ENCODE results near the gene GMCL2. TPM values are rescaled to one million over a fixed set of nuclear protein-coding genes. Genes with fewer than 3 reads are reported as not detected.

The GMCL2 gene
- total and polyA plus RNA-seq, 2 donors from 2014 or later: not detected

DNA sequence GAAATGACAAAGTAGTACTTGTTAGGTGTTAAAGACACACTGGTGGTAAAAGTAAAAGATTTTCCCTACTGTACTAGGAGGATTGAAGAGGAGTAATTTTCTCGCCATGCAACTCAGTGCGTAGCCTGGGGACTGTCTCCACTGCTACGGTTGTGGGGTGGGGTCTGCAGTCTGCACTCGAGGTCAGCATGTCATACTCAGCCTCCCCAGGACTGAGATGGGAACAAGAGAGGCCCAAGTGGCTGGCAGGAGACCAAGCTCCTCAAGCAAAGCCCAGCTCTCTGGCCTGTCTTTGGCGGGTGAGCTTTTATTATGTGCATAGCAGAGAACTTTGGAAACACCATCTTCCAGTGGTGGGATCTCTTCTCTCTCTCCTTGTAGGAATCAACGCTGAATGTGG lies 43.9 kb downstream of the GMCL2 start:
- H3K36me3 ChIP-seq (ENCODE audit: control insufficient read depth in 2 of 3, insufficient read depth in 3 of 3, low read length in 3 of 3): peaks cover 9 to 52% (median 27%) of the 10 kb centered on the region in 3 donors
- DNase-seq (no peak), FAIRE-seq (no peak)
- intact Hi-C loops (cut with DNase I): no loop called here
- no peaks in the 10 kb centered on the region for H3K4me1 ChIP-seq (ENCODE audit: control insufficient read depth in 2 of 3, insufficient read depth in 2 of 3, low read depth in 1 of 3, low read length in 3 of 3)
- no peak overlapping the region for H3K4me3 ChIP-seq (ENCODE audit: low read length in 3 of 3)
- H3K27me3 ChIP-seq (ENCODE audit: control insufficient read depth, insufficient read depth, low read length): no peaks in the 10 kb centered on the region
- TF ChIP-seq, protein P1, sequence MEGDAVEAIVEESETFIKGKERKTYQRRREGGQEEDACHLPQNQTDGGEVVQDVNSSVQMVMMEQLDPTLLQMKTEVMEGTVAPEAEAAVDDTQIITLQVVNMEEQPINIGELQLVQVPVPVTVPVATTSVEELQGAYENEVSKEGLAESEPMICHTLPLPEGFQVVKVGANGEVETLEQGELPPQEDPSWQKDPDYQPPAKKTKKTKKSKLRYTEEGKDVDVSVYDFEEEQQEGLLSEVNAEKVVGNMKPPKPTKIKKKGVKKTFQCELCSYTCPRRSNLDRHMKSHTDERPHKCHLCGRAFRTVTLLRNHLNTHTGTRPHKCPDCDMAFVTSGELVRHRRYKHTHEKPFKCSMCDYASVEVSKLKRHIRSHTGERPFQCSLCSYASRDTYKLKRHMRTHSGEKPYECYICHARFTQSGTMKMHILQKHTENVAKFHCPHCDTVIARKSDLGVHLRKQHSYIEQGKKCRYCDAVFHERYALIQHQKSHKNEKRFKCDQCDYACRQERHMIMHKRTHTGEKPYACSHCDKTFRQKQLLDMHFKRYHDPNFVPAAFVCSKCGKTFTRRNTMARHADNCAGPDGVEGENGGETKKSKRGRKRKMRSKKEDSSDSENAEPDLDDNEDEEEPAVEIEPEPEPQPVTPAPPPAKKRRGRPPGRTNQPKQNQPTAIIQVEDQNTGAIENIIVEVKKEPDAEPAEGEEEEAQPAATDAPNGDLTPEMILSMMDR (IDR thresholded peaks at IDR 0.05; ENCODE audit: borderline replicate concordance, extremely low read depth, insufficient read depth): no peak
- no peaks in the 10 kb centered on the region for H3K9me3 ChIP-seq (ENCODE audit: control insufficient read depth in 2 of 3, insufficient read depth in 1 of 3, low read length in 3 of 3)
- no peak overlapping the region for H3K27ac ChIP-seq (ENCODE audit: low read depth in 2 of 2, low read length in 2 of 2)
- H3K9ac ChIP-seq (ENCODE audit: low read length in 3 of 3): no peak overlapping the region

DNA sequence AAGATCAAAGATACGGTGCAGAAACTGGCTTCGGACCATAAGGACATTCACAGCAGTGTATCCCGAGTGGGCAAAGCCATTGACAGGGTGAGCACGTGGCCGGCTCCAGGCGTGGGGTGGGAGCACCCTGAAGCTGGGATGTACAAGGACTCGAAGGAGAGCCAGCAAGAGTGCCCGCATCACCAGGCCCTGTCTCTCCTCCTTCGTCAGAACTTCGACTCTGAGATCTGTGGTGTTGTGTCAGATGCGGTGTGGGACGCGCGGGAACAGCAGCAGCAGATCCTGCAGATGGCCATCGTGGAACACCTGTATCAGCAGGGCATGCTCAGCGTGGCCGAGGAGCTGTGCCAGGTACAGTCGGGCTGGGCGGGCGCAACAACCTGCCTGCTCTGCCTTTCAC lies 44.5 kb downstream of the GMCL2 start:
- H3K4me1 ChIP-seq (ENCODE audit: control insufficient read depth in 2 of 3, insufficient read depth in 2 of 3, low read depth in 1 of 3, low read length in 3 of 3): no peaks in the 10 kb centered on the region
- FAIRE-seq (no peak), DNase-seq (no peak)
- H3K36me3 ChIP-seq (ENCODE audit: control insufficient read depth in 2 of 3, insufficient read depth in 3 of 3, low read length in 3 of 3): peaks cover 7 to 48% (median 23%) of the 10 kb centered on the region in 3 donors
- H3K27ac ChIP-seq (ENCODE audit: low read depth in 2 of 2, low read length in 2 of 2): no peak overlapping the region
- intact Hi-C loops (cut with DNase I): no loop called here
- TF ChIP-seq, protein P1 (IDR thresholded peaks at IDR 0.05; ENCODE audit: borderline replicate concordance, extremely low read depth, insufficient read depth): no peak
- no peak overlapping the region for H3K4me3 ChIP-seq (ENCODE audit: low read length in 3 of 3)
- no peak overlapping the region for H3K9ac ChIP-seq (ENCODE audit: low read length in 3 of 3)
- H3K9me3 ChIP-seq (ENCODE audit: control insufficient read depth in 2 of 3, insufficient read depth in 1 of 3, low read length in 3 of 3): no peaks in the 10 kb centered on the region
- no peaks in the 10 kb centered on the region for H3K27me3 ChIP-seq (ENCODE audit: control insufficient read depth, insufficient read depth, low read length)

DNA sequence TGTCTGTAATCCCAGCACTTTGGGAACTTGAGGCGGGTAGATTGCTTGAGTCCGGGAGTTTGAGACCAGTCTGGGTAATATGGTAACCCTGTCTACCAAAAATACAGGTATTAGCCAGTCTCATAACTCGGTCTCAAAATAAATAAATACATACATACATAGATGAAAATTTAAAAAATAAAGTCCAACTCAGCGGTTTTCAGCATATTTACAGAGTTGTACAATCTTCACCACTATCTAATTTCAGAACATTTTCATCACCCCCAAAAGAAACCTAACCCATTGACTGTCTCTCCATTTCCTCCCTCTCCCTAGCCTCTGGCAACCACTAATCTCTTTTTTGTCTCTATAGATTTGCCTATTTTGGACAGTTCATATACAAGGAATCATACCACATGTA lies 45.6 kb downstream of the GMCL2 start:
- TF ChIP-seq, protein P1 (IDR thresholded peaks at IDR 0.05; ENCODE audit: borderline replicate concordance, extremely low read depth, insufficient read depth): no peak
- Histone ChIP-seq H3K9me3 (ENCODE audit: control insufficient read depth in 2 of 3, insufficient read depth in 1 of 3, low read length in 3 of 3) (no peaks in the 10 kb centered on the region), H3K27me3 (ENCODE audit: control insufficient read depth, insufficient read depth, low read length) (no peaks in the 10 kb centered on the region), H3K36me3 (ENCODE audit: control insufficient read depth in 2 of 3, insufficient read depth in 3 of 3, low read length in 3 of 3) (peaks cover 2 to 40% (median 15%) of the 10 kb centered on the region in 3 donors), H3K9ac (ENCODE audit: low read length in 3 of 3) (no peak overlapping the region), H3K4me1 (ENCODE audit: control insufficient read depth in 2 of 3, insufficient read depth in 2 of 3, low read depth in 1 of 3, low read length in 3 of 3) (no peaks in the 10 kb centered on the region), H3K27ac (ENCODE audit: low read depth in 2 of 2, low read length in 2 of 2) (no peak overlapping the region), H3K4me3 (ENCODE audit: low read length in 3 of 3) (no peak overlapping the region)
- DNase-seq (no peak), FAIRE-seq (no peak)
- intact Hi-C loops (cut with DNase I): no loop called here

DNA sequence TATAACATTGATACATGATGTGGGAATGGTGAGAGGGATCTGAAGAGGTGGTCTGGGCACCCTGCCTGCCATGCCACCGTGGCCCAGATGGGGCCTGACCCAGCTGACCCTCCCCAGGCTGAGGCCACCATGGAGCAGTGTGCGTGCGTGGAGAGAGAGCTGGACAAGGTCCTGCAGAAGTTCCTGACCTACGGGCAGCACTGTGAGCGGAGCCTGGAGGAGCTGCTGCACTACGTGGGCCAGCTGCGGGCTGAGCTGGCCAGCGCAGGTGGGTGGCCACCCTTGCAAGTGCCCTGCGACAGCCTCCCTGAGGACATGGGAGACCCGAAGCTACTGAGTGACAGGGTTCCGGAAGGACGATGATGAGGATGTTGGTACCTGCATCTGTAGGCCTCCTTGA lies 49.2 kb downstream of the GMCL2 start:
- Histone ChIP-seq H3K36me3 (ENCODE audit: control insufficient read depth in 2 of 3, insufficient read depth in 3 of 3, low read length in 3 of 3) (peaks cover 0 to 27% (median 15%) of the 10 kb centered on the region in 3 donors), H3K27me3 (ENCODE audit: control insufficient read depth, insufficient read depth, low read length) (no peaks in the 10 kb centered on the region), H3K4me1 (ENCODE audit: control insufficient read depth in 2 of 3, insufficient read depth in 2 of 3, low read depth in 1 of 3, low read length in 3 of 3) (no peaks in the 10 kb centered on the region), H3K9ac (ENCODE audit: low read length in 3 of 3) (no peak overlapping the region), H3K9me3 (ENCODE audit: control insufficient read depth in 2 of 3, insufficient read depth in 1 of 3, low read length in 3 of 3) (no peaks in the 10 kb centered on the region), H3K4me3 (ENCODE audit: low read length in 3 of 3) (no peak overlapping the region), H3K27ac (ENCODE audit: low read depth in 2 of 2, low read length in 2 of 2) (no peak overlapping the region)
- intact Hi-C loops (cut with DNase I): no loop called here
- TF ChIP-seq, protein P1 (IDR thresholded peaks at IDR 0.05; ENCODE audit: borderline replicate concordance, extremely low read depth, insufficient read depth): no peak
- peak in 1 of 5 donors; percentile 56 for DNase-seq
- no peak for FAIRE-seq
